BJ (cell line): ENCODE results near the gene SMPD1. TPM values are rescaled to one million over a fixed set of nuclear protein-coding genes. Genes with fewer than 3 reads are reported as not detected.
"Not testable (repeated sequence)": the region's sequence is repeated elsewhere in the genome, so short reads cannot be mapped to it uniquely, and the experiment has no call there.

Experiments
- CTCF ChIA-PET: fragments of 350-600 bp; formaldehyde crosslinking; extraction: SDS; loops from one replicate; lab custom pipeline; 2021; ENCODE audit warnings: antibody characterized with exemption, inconsistent platforms; lab: Yijun Ruan, JAX
- POLR2A ChIA-PET: fragments of 300-600 bp; sonication (Branson Sonifier 250); formaldehyde crosslinking; extraction: SDS; loops from one replicate; lab custom pipeline; 2021; ENCODE audit warnings: antibody characterized with exemption; lab: Charles Lee
- DNase-seq: peaks from one replicate; pipeline ENCODE4 v3.0.0-alpha.2; 2011; ENCODE audit warnings: low read depth
- H3K27me3 ChIP-seq: 2 replicates; pipeline ENCODE4 v1.6.0; 2011; ENCODE audit warnings: low read length; ENCODE audit not compliant: control insufficient read depth, insufficient read depth
- H3K36me3 ChIP-seq: 2 replicates; pipeline ENCODE4 v1.5.1; 2011; ENCODE audit warnings: low read length; ENCODE audit not compliant: control insufficient read depth, insufficient read depth
- H3K4me3 ChIP-seq: 2 replicates; pipeline ENCODE4 v1.5.1; 2011; ENCODE audit warnings: low read depth, mild to moderate bottlenecking, control low read depth, low read length
- polyA plus RNA-seq: library from polyadenylated mRNA; depleted of rRNA; stranded (reverse); fragments of >200 nt; gene quantifications from 2 replicates; pipeline ENCODE4 v1.2.3, GENCODE V29; 2011
- TF ChIP-seq, protein P1 (sequence below): IDR thresholded peaks from 2 replicates; pipeline ENCODE4 v1.5.1; 2011; ENCODE audit warnings: low read depth, mild to moderate bottlenecking, control low read depth, inconsistent platforms, low read length, moderate library complexity; ENCODE audit not compliant: insufficient read depth

SMPD1 gene
- polyA plus RNA-seq, 1 experiment, result 118 TPM

DNA sequence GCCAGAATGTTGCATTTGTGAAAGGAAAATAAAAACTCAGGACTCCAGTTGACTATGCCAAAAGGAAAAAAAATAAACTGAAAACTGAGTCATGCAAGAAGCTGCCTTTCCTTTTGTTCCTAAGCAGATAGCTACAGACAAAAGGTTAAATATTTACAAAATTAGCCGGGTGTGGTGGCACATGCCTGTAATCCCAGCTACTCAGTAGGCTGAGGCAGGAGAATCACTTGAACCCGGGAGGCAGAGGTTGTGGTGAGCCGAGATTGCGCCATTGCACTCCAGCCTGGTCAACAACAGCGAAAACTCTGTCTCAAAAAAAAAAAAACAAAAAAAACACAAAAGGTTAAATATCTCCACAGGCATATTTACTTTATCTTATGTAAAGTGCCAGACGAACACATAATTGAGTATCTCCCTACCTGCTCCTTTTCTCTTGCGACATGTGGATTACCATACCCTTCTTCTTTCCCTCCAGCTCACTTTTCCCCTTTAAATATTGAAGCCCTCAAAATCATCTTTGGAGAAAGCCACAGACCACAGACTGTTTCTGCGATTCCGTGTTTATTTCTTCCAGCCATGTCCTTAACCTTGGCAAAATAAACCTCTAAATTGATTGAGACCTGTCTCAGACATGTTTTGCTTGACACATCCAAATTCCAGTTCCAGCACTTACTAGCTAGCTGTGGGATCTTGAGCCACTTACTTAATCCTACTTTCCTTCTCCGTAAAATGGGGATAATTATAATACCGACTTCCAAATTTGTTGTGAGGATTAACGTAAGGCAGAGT is 2.3 kb upstream of the SMPD1 start:
- TF ChIP-seq, protein P1, sequence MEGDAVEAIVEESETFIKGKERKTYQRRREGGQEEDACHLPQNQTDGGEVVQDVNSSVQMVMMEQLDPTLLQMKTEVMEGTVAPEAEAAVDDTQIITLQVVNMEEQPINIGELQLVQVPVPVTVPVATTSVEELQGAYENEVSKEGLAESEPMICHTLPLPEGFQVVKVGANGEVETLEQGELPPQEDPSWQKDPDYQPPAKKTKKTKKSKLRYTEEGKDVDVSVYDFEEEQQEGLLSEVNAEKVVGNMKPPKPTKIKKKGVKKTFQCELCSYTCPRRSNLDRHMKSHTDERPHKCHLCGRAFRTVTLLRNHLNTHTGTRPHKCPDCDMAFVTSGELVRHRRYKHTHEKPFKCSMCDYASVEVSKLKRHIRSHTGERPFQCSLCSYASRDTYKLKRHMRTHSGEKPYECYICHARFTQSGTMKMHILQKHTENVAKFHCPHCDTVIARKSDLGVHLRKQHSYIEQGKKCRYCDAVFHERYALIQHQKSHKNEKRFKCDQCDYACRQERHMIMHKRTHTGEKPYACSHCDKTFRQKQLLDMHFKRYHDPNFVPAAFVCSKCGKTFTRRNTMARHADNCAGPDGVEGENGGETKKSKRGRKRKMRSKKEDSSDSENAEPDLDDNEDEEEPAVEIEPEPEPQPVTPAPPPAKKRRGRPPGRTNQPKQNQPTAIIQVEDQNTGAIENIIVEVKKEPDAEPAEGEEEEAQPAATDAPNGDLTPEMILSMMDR, result no peak
- H3K27me3 ChIP-seq, result 0 out of 2 replicates have a peak, but pooled peaks cover 2% of the 10 kb centered on the region
- DNase-seq, result no peak
- CTCF ChIA-PET, result interaction anchor here (1.5 to 7.0 kb wide), 5 partner anchors 9 to 56 kb away, joined by 6 to 35 read pairs (median 8); partner anchors contain the start of gene HPX
- H3K4me3 ChIP-seq, result no peak overlapping the region
- H3K36me3 ChIP-seq, result no peaks in the 10 kb centered on the region; the same call in 1 of the 2 replicates
- POLR2A ChIA-PET, result interaction anchor here (0.6 kb wide), 1 partner anchor 18 kb away, joined by 3 read pairs; no protein-coding TSS in a partner anchor

DNA sequence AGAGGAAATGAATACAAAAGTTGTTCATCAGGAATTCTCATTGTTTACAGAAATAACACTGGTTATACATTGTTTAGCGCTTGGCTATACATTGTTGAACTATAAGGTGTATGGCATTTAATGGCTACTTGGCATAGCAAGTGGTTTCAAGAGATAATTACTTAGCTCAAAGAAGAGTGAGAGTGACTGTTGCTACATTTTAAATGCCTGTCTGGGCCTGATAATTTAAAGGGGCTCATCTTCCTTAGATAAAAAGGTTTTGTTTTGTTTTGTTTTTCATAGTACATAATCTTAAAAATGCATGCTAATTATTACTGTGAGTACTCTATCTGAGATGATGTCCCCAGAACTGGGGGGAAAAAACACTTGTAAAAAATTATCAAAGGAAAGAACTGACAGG is 1.5 kb upstream of the SMPD1 start:
- Histone ChIP-seq H3K4me3 (no peak overlapping the region), H3K27me3 (0 out of 2 replicates have a peak, but pooled peaks cover 2% of the 10 kb centered on the region), H3K36me3 (no peaks in the 10 kb centered on the region; the same call in 1 of the 2 replicates)
- ChIA-PET CTCF (interaction anchor here (2.8 to 7.0 kb wide), 2 partner anchors 10 to 51 kb away, joined by 31 to 35 read pairs; partner anchors contain the start of gene HPX), POLR2A (interaction anchor here (0.6 to 0.8 kb wide), 2 partner anchors 17 to 202 kb away, joined by 3 read pairs; no protein-coding TSS in a partner anchor)
- no peak for DNase-seq
- TF ChIP-seq, protein P1, result no peak

- DNase-seq, result no peak
- Histone ChIP-seq H3K36me3 (peaks cover 7% of the 10 kb centered on the region), H3K4me3 (peak overlapping the region; percentile 76), H3K27me3 (no peaks in the 10 kb centered on the region)
- TF ChIP-seq, protein P1, result no peak
- POLR2A ChIA-PET, result interaction anchor here (0.7 kb wide), 1 partner anchor 26 kb away, joined by 4 read pairs; no protein-coding TSS in a partner anchor
- CTCF ChIA-PET, result interaction anchor here (1.0 to 7.0 kb wide), 5 partner anchors 12 to 115 kb away, joined by 4 to 35 read pairs (median 6); partner anchors contain the start of gene HPX
These were observed 620 bp downstream of the SMPD1 start for GRCh38 chr11:6390718-6391469.

DNA sequence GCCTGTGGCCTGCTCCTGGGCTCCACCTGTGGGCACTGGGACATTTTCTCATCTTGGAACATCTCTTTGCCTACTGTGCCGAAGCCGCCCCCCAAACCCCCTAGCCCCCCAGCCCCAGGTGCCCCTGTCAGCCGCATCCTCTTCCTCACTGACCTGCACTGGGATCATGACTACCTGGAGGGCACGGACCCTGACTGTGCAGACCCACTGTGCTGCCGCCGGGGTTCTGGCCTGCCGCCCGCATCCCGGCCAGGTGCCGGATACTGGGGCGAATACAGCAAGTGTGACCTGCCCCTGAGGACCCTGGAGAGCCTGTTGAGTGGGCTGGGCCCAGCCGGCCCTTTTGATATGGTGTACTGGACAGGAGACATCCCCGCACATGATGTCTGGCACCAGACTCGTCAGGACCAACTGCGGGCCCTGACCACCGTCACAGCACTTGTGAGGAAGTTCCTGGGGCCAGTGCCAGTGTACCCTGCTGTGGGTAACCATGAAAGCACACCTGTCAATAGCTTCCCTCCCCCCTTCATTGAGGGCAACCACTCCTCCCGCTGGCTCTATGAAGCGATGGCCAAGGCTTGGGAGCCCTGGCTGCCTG is 1.4 kb downstream of the SMPD1 start:
- DNase-seq, result no peak
- Histone ChIP-seq H3K27me3 (no peaks in the 10 kb centered on the region), H3K4me3 (peak overlapping the region; percentile 76; the same call in 1 of the 2 replicates), H3K36me3 (peaks cover 7% of the 10 kb centered on the region)
- TF ChIP-seq, protein P1, result no peak
- POLR2A ChIA-PET, result no interaction called here
- CTCF ChIA-PET, result interaction anchor here (2.0 to 7.0 kb wide), 2 partner anchors 13 to 48 kb away, joined by 12 to 35 read pairs; partner anchors contain the start of gene HPX

DNA sequence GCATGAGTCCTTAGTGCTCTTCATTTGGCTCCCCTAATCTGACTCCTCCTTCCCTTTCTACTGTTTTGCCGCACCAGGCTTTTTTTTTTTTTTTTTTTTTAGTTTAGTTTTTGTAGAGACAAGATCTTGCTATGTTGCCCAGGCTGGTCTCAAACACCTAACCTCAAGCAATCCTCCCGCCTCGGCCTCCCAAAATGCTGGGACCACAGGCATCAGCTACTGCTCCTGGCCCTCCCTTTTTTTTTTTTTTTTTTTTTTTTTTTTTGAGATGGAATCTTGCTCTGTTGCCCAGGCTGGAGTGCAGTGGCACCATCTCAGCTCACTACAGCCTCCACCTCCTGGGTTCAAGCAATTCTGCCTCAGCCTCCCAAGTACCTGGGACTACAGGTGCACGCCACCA is 2.0 kb downstream of the SMPD1 start:
- CTCF ChIA-PET, result interaction anchor here (7.0 kb wide), 1 partner anchor 47 kb away, joined by 35 read pairs; the partner anchor contains the start of gene HPX
- POLR2A ChIA-PET, DNase-seq, H3K36me3 ChIP-seq, H3K27me3 ChIP-seq, H3K4me3 ChIP-seq: not testable (repeated sequence)
